GM12878 (cell line): ENCODE measurements around the gene GDF11. TPM values are rescaled to one million over a fixed set of nuclear protein-coding genes. Genes with fewer than 3 reads are reported as not detected.

ENCODE experiments used
- ATAC-seq: fragments of 200-7000 bp; cut with Tn5 transposase; 3 replicates; pipeline ENCODE4 v1.9.1; 2020; ENCODE audit warnings: mild to moderate bottlenecking, moderate library complexity
- BruUV-seq: library from RNA; stranded (reverse); fragments of 400-500 nt; replicated peaks from 2 replicates; lab custom pipeline; 2021; lab: Mats Ljungman, UMichigan
- CTCF ChIA-PET: fragments of 300-600 bp; sonication (Branson Sonifier 250); formaldehyde crosslinking; extraction: SDS; loops from one replicate; lab custom pipeline; 2021; ENCODE audit warnings: inconsistent platforms; lab: Yijun Ruan, JAX
- POLR2A ChIA-PET: fragments of 350-600 bp; formaldehyde crosslinking; extraction: SDS; loops from one replicate; lab custom pipeline; 2021; ENCODE audit warnings: inconsistent platforms; lab: Charles Lee
- RAD21 ChIA-PET: fragments of 300-600 bp; sonication (Branson Sonifier 250); formaldehyde crosslinking; loops from one replicate; lab custom pipeline; 2023; ENCODE audit warnings: antibody characterized with exemption; ENCODE audit not compliant: unreplicated experiment; lab: Charles Lee
- SMC1A ChIA-PET: fragments of 300-600 bp; sonication (Branson Sonifier 250); formaldehyde crosslinking; loops from one replicate; lab custom pipeline; 2023; ENCODE audit not compliant: unreplicated experiment, uncharacterized antibody; lab: Charles Lee
- DNase-seq: peaks from one replicate; pipeline ENCODE4 v3.0.0-alpha.2; 2011; ENCODE audit warnings: low read depth, low spot score
- FAIRE-seq: peaks from 3 replicates; lab custom pipeline; 2011; peaks lifted over from hg19 to GRCh38; lab: Jason Lieb, UNC
- H2AFZ ChIP-seq: 2 replicates; pipeline ENCODE4 v1.6.0; 2011; ENCODE audit warnings: low read depth, low read length, control low read depth; ENCODE audit not compliant: control insufficient read depth
- H3K27ac ChIP-seq: 2 replicates; pipeline ENCODE4 v1.5.1; 2011; ENCODE audit warnings: control low read depth; ENCODE audit not compliant: control insufficient read depth, insufficient read depth
- H3K27me3 ChIP-seq, 2 experiments: replicated peaks in 1 of 2; 2 replicates each; pipeline versions ENCODE4 v1.6.0 to v1.6.1; 2011; ENCODE audit warnings: low read length in 1 of 2; ENCODE audit not compliant: control insufficient read depth in 2 of 2, insufficient read depth in 2 of 2
- H3K36me3 ChIP-seq, 2 experiments: 2 replicates each; pipeline ENCODE4 v1.5.1; 2011; ENCODE audit warnings: low read length in 1 of 2; ENCODE audit not compliant: control insufficient read depth in 2 of 2, insufficient read depth in 2 of 2
- H3K4me1 ChIP-seq: 2 replicates; pipeline ENCODE4 v1.6.1; 2011; ENCODE audit warnings: mild to moderate bottlenecking, low read length, moderate library complexity, mixed read lengths; ENCODE audit not compliant: control insufficient read depth, insufficient read depth
- H3K4me2 ChIP-seq: 2 replicates; pipeline ENCODE4 v1.6.0; 2011; ENCODE audit warnings: control low read depth; ENCODE audit not compliant: control insufficient read depth, insufficient read depth
- H3K4me3 ChIP-seq: fragments of 200-600 bp; sonication (generic); 2 replicates; pipeline ENCODE4 v1.5.1; 2016
- H3K79me2 ChIP-seq: 2 replicates; pipeline ENCODE4 v1.6.0; 2011; ENCODE audit warnings: low read length; ENCODE audit not compliant: control insufficient read depth, insufficient read depth
- H3K9ac ChIP-seq: 2 replicates; pipeline ENCODE4 v1.8.0; 2011; ENCODE audit warnings: low read length, control low read depth, mixed read lengths; ENCODE audit not compliant: control insufficient read depth, insufficient read depth
- H3K9me3 ChIP-seq: replicated peaks from 3 replicates; pipeline ENCODE4 v1.5.1; 2011; ENCODE audit warnings: mild to moderate bottlenecking, low read length; ENCODE audit not compliant: control insufficient read depth, insufficient read depth
- H4K20me1 ChIP-seq: 2 replicates; pipeline ENCODE4 v1.6.0; 2011; ENCODE audit not compliant: control insufficient read depth, insufficient read depth
- CHD1 ChIP-seq: IDR thresholded peaks from 2 replicates; pipeline ENCODE4 v1.6.1; 2012; ENCODE audit warnings: low read depth, low read length, improper control_type of control experiment
- EGR1 ChIP-seq, 2 experiments: IDR thresholded peaks; 1 replicate in 1 of 2; 2 replicates in 1 of 2; pipeline ENCODE4 v1.6.1; 2011 to 2012; ENCODE audit warnings: low read depth in 2 of 2, low read length in 2 of 2, borderline replicate concordance in 1 of 2, mild to moderate bottlenecking in 1 of 2, moderate library complexity in 1 of 2
- HCFC1 ChIP-seq: fragments of 150-350 bp; IDR thresholded peaks from 2 replicates; pipeline ENCODE4 v1.6.1; 2014; ENCODE audit warnings: low read length
- MTA2 ChIP-seq: fragments of 450-650 bp; IDR thresholded peaks from 2 replicates; pipeline ENCODE4 v1.6.1; 2016; ENCODE audit warnings: low read depth, mild to moderate bottlenecking, moderate library complexity
- NFYA ChIP-seq: IDR thresholded peaks from 2 replicates; pipeline ENCODE4 v1.6.1; 2011; ENCODE audit warnings: low read depth, mild to moderate bottlenecking, low read length, improper control_type of control experiment, borderline replicate concordance
- RAD21 ChIP-seq: IDR thresholded peaks from 2 replicates; pipeline ENCODE4 v1.6.1; 2011; ENCODE audit warnings: mild to moderate bottlenecking, low read depth, low read length, moderate library complexity; ENCODE audit not compliant: insufficient read depth
- REST ChIP-seq: IDR thresholded peaks from 2 replicates; pipeline ENCODE4 v1.6.1; 2012; ENCODE audit warnings: mild to moderate bottlenecking, low read depth, low read length
- RUNX3 ChIP-seq: IDR thresholded peaks from 2 replicates; pipeline ENCODE4 v1.6.1; 2012; ENCODE audit warnings: low read length, inconsistent platforms
- SMC3 ChIP-seq: IDR thresholded peaks from 2 replicates; pipeline ENCODE4 v1.6.1; 2011; ENCODE audit warnings: low read length, improper control_type of control experiment, borderline replicate concordance
- YY1 ChIP-seq: IDR thresholded peaks from 2 replicates; pipeline ENCODE4 v1.6.1; 2011; ENCODE audit warnings: low read depth, mild to moderate bottlenecking, low read length
- ZNF207 ChIP-seq: fragments of 450-650 bp; IDR thresholded peaks from 2 replicates; pipeline ENCODE4 v1.6.1; 2014; ENCODE audit warnings: antibody characterized with exemption, mild to moderate bottlenecking, borderline replicate concordance
- ZNF592 ChIP-seq: fragments of 450-650 bp; IDR thresholded peaks from 2 replicates; pipeline ENCODE4 v1.6.1; 2017; ENCODE audit warnings: mild to moderate bottlenecking, moderate library complexity
- WGBS: methylation state at CpG from one replicate; pipeline ENCODE4 v1.1.6; 2016; ENCODE audit warnings: low lambda C conversion rate; ENCODE audit not compliant: insufficient replicate concordance, insufficient coverage; ENCODE audit errors: missing lambda C conversion rate; 5-methylcytosine and 5-hydroxymethylcytosine counted together
- in situ Hi-C: fragments of 300-500 bp; cut with MboI; formaldehyde crosslinking; loops from 9 replicates; pipeline ENCODE4 v1.14.3; 2018; ENCODE audit warnings: mixed read lengths
- intact Hi-C: fragments of 100-400 bp; cut with micrococcal nuclease; formaldehyde crosslinking; loops from one replicate; pipeline ENCODE4 v1.14.2; 2022; ENCODE audit not compliant: unreplicated experiment
- polyA plus RNA-seq, 11 experiments: library from polyadenylated mRNA; depleted of rRNA in 4 of 11; unstranded in 6 of 11; stranded (reverse) in 5 of 11; fragments of >200 nt; fragmentation: Nextera tagmentation in 4 of 11; fragmentation: Illumina TruSeq in 1 of 11; extraction: Ambion mirVana in 4 of 11; extraction: Trizol in 1 of 11; gene quantifications; 1 replicate in 1 of 11; 2 replicates in 10 of 11; pipeline versions ENCODE4 v1.2.1 to v1.2.3, GENCODE V29; 2011 to 2016; ENCODE audit warnings: inconsistent platforms in 2 of 11, missing spikeins in 2 of 11, low read depth in 1 of 11
- total RNA-seq, 4 experiments: library from RNA; depleted of rRNA in 3 of 4; stranded (reverse); fragments of >200 nt in 3 of 4; fragmentation: Illumina TruSeq in 1 of 4; extraction: Trizol in 1 of 4; gene quantifications; 2 replicates each; pipeline versions ENCODE4 v1.2.1 to v1.2.3, GENCODE V29; 2013 to 2021

The GDF11 gene
- total and polyA plus RNA-seq, 10 of the 15 experiments (the other 5 are each of a cell fraction or from before 2014, with no cell fraction given), result 0.83 to 15.4 (median 4.3) TPM

GRCh38 chr12:55728186-55728938 lies 14.6 kb upstream of the GDF11 start:
- peak; percentile 34 for ATAC-seq
- Histone ChIP-seq H3K27ac (peak overlapping the region; percentile 68), H3K9me3 (no peaks in the 10 kb centered on the region), H3K36me3 (peaks cover 5 to 7% of the 10 kb centered on the region in 2 experiments; a peak in 3 of 4 replicates), H4K20me1 (no peaks in the 10 kb centered on the region), H3K4me3 (peak overlapping the region; percentile 76), H3K9ac (peak overlapping the region; percentile 67), H3K27me3 (no peaks in the 10 kb centered on the region), H2AFZ (peak overlapping the region; percentile 62), H3K79me2 (peaks cover 11% of the 10 kb centered on the region), H3K4me2 (peak overlapping the region; percentile 70), H3K4me1 (peaks cover 11% of the 10 kb centered on the region)
- SMC1A ChIA-PET, result interaction anchor here (1.2 to 2.7 kb wide), 3 partner anchors 10 to 189 kb away, joined by 3 to 30 read pairs (median 15); partner anchors contain the start of gene BLOC1S1
- intact Hi-C loops (no loop called here), in situ Hi-C loops (no loop called here)
- RAD21 ChIA-PET, result interaction anchor here (0.6 to 4.4 kb wide), 10 partner anchors 9 to 460 kb away, joined by 3 to 58 read pairs (median 4); partner anchors contain the start of genes BLOC1S1, ORMDL2, RAB5B and RDH5
- CTCF ChIA-PET, result interaction anchor here (0.9 to 2.9 kb wide), 8 partner anchors 9 to 632 kb away, joined by 3 to 59 read pairs (median 7); partner anchors contain the start of genes BLOC1S1, RDH5, RPL41 and SMARCC2
- POLR2A ChIA-PET, result interaction anchor here (1.2 to 4.5 kb wide), 11 partner anchors 10 to 376 kb away, joined by 3 to 39 read pairs (median 6); partner anchors contain the start of genes BLOC1S1, ORMDL2, PA2G4 and PYM1
- TF ChIP-seq REST, result no peak
- TF ChIP-seq RAD21, result no peak
- peak; percentile 43 for TF ChIP-seq RUNX3
- TF ChIP-seq EGR1 (IDR thresholded peaks at IDR 0.05; ENCODE audit: borderline replicate concordance in 1 of 2, low read depth in 2 of 2, low read length in 2 of 2), result no peak
- TF ChIP-seq NFYA, result no peak
- TF ChIP-seq ZNF207, result no peak
- no peak for TF ChIP-seq SMC3
- no peak for TF ChIP-seq ZNF592
- TF ChIP-seq HCFC1, result no peak
- 0 out of 2 replicates have a peak, but pooled peaks have one; percentile 0 for TF ChIP-seq MTA2
- TF ChIP-seq YY1, result peak; percentile 70; the same call in 1 of the 2 replicates
- TF ChIP-seq CHD1, result peak; percentile 16; the same call in 1 of the 2 replicates
- 0% methylated on average over 23 of the region's 61 CpGs for WGBS
- no TSS peak for BruUV-seq
- no peak for DNase-seq
- no peak for FAIRE-seq
